ENCODE results near the gene DDB1. TPM values are rescaled to one million over a fixed set of nuclear protein-coding genes. Genes with fewer than 3 reads are reported as not detected.

DDB1 gene
- total and polyA plus RNA-seq, 2 of the 13 experiments (the other 11 are each of a cell fraction or from before 2014, with no cell fraction given): 217 to 266 TPM

DNA sequence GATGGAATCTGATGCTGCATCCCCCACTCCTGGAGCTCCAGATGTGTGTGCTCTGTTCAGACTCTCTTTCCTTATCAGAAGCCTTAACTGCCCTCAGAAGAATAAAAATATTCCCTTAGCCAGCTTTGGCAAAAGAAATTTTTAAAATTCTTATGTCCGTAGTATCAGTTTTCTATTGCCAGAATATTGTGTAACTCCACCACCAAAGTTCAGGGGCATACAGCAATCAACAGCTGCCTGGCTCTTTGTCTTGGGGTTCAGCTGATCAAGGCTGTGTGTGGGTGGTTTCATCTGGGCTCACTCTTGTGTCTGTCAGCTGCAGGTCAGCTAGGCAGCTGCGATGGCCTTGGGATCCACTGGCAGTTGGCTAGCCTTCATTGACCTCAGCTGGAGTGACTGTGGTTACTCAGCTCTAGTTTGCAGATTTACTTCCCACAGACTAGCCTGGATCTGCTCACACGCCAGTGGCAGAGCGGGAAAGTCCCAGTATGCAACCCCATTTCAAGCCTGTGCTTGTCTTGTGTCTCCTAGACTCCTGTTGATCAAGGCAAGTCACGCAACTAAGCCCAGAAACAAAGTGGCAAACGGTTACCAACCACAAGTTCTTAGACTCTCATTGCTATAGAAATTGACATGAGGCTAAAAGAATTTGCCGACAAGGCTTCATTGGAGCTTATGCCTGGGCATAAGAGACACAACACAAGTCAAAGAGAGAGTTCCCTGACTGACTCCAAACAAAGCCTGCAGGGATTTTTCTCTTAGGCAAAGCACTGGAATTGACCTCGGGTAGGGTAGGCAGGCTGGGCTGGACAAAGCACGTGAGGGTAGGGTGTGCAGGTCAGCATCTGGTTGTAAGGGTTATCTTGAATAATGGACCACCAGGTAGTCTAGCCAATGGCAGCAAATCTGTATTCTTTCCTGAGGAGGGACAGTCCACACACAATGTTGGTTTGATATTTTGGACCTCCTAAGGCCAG, 36.8 kb upstream of the DDB1 start (continued):
- TF ChIP-seq, protein P1, sequence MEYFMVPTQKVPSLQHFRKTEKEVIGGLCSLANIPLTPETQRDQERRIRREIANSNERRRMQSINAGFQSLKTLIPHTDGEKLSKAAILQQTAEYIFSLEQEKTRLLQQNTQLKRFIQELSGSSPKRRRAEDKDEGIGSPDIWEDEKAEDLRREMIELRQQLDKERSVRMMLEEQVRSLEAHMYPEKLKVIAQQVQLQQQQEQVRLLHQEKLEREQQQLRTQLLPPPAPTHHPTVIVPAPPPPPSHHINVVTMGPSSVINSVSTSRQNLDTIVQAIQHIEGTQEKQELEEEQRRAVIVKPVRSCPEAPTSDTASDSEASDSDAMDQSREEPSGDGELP (IDR thresholded peaks at IDR 0.05; ENCODE audit: borderline replicate concordance, low read depth): peak; percentile 98
- TF ChIP-seq MAZ (IDR thresholded peaks at IDR 0.05; ENCODE audit: borderline replicate concordance, low read depth, low read length) (no peak), MAZ (CRISPR knock-in tag; IDR thresholded peaks at IDR 0.05; ENCODE audit: low read depth) (peak; percentile 49), ARNTL (CRISPR knock-in tag; IDR thresholded peaks at IDR 0.05) (no peak; the same call in 1 of the 2 replicates), MIER3 (CRISPR knock-in tag; IDR thresholded peaks at IDR 0.05; ENCODE audit: borderline replicate concordance) (peak; percentile 25; the same call in 1 of the 2 replicates), NCOR1 (IDR thresholded peaks at IDR 0.05; ENCODE audit: borderline replicate concordance, low read length) (peak; percentile 81), ZNF768 (CRISPR knock-in tag; IDR thresholded peaks at IDR 0.05) (peak; percentile 53; the same call in 1 of the 2 replicates), HOXD1 (CRISPR knock-in tag; IDR thresholded peaks at IDR 0.05) (0 out of 2 replicates have a peak, but pooled peaks have one; percentile 45), FLYWCH1 (CRISPR knock-in tag; IDR thresholded peaks at IDR 0.05) (no peak), PRPF4 (IDR thresholded peaks at IDR 0.05; ENCODE audit: low read depth, low read length, poor library complexity, severe bottlenecking) (no peak)
- TF ChIP-seq, protein P2, sequence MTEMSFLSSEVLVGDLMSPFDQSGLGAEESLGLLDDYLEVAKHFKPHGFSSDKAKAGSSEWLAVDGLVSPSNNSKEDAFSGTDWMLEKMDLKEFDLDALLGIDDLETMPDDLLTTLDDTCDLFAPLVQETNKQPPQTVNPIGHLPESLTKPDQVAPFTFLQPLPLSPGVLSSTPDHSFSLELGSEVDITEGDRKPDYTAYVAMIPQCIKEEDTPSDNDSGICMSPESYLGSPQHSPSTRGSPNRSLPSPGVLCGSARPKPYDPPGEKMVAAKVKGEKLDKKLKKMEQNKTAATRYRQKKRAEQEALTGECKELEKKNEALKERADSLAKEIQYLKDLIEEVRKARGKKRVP (CRISPR knock-in tag; IDR thresholded peaks at IDR 0.05): peak in 1 of 2 experiments; percentile 66; a peak in 2 of 4 replicates
- TF ChIP-seq, protein P3, sequence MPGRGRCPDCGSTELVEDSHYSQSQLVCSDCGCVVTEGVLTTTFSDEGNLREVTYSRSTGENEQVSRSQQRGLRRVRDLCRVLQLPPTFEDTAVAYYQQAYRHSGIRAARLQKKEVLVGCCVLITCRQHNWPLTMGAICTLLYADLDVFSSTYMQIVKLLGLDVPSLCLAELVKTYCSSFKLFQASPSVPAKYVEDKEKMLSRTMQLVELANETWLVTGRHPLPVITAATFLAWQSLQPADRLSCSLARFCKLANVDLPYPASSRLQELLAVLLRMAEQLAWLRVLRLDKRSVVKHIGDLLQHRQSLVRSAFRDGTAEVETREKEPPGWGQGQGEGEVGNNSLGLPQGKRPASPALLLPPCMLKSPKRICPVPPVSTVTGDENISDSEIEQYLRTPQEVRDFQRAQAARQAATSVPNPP (CRISPR knock-in tag; IDR thresholded peaks at IDR 0.05): peak; percentile 58; the same call in 1 of the 2 replicates
- TF ChIP-seq, protein P4, sequence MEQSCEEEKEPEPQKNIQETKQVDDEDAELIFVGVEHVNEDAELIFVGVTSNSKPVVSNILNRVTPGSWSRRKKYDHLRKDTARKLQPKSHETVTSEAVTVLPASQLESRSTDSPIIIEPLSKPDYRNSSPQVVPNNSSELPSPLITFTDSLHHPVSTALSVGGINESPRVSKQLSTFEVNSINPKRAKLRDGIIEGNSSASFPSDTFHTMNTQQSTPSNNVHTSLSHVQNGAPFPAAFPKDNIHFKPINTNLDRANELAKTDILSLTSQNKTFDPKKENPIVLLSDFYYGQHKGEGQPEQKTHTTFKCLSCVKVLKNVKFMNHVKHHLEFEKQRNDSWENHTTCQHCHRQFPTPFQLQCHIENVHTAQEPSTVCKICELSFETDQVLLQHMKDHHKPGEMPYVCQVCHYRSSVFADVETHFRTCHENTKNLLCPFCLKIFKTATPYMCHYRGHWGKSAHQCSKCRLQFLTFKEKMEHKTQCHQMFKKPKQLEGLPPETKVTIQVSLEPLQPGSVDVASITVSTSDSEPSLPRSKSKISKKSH (CRISPR knock-in tag; IDR thresholded peaks at IDR 0.05; ENCODE audit: borderline replicate concordance): peak; percentile 52; the same call in 1 of the 2 replicates
- TF ChIP-seq, protein P5, sequence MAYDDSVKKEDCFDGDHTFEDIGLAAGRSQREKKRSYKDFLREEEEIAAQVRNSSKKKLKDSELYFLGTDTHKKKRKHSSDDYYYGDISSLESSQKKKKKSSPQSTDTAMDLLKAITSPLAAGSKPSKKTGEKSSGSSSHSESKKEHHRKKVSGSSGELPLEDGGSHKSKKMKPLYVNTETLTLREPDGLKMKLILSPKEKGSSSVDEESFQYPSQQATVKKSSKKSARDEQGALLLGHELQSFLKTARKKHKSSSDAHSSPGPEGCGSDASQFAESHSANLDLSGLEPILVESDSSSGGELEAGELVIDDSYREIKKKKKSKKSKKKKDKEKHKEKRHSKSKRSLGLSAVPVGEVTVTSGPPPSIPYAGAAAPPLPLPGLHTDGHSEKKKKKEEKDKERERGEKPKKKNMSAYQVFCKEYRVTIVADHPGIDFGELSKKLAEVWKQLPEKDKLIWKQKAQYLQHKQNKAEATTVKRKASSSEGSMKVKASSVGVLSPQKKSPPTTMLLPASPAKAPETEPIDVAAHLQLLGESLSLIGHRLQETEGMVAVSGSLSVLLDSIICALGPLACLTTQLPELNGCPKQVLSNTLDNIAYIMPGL (CRISPR knock-in tag; IDR thresholded peaks at IDR 0.05; ENCODE audit: borderline replicate concordance in 1 of 2, low read depth in 1 of 2): peak; percentile 16 to 24; a peak in 1 of 4 replicates
- TF ChIP-seq, protein P6, sequence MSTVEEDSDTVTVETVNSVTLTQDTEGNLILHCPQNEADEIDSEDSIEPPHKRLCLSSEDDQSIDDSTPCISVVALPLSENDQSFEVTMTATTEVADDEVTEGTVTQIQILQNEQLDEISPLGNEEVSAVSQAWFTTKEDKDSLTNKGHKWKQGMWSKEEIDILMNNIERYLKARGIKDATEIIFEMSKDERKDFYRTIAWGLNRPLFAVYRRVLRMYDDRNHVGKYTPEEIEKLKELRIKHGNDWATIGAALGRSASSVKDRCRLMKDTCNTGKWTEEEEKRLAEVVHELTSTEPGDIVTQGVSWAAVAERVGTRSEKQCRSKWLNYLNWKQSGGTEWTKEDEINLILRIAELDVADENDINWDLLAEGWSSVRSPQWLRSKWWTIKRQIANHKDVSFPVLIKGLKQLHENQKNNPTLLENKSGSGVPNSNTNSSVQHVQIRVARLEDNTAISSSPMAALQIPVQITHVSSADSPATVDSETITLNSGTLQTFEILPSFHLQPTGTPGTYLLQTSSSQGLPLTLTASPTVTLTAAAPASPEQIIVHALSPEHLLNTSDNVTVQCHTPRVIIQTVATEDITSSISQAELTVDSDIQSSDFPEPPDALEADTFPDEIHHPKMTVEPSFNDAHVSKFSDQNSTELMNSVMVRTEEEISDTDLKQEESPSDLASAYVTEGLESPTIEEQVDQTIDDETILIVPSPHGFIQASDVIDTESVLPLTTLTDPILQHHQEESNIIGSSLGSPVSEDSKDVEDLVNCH (CRISPR knock-in tag; IDR thresholded peaks at IDR 0.05): no peak
